Activated CD4-positive, alpha-beta T cell treated with anti-CD3 and anti-CD28 coated beads, Interleukin-2, amount 50 U/mL, for 48 hours (primary cell): ENCODE results near the gene PLA2G4E.

Experiments
- DNase-seq, 2 experiments: peaks; one replicate each; pipeline ENCODE4 v3.0.0-alpha.2; 2020

PLA2G4E gene

DNA sequence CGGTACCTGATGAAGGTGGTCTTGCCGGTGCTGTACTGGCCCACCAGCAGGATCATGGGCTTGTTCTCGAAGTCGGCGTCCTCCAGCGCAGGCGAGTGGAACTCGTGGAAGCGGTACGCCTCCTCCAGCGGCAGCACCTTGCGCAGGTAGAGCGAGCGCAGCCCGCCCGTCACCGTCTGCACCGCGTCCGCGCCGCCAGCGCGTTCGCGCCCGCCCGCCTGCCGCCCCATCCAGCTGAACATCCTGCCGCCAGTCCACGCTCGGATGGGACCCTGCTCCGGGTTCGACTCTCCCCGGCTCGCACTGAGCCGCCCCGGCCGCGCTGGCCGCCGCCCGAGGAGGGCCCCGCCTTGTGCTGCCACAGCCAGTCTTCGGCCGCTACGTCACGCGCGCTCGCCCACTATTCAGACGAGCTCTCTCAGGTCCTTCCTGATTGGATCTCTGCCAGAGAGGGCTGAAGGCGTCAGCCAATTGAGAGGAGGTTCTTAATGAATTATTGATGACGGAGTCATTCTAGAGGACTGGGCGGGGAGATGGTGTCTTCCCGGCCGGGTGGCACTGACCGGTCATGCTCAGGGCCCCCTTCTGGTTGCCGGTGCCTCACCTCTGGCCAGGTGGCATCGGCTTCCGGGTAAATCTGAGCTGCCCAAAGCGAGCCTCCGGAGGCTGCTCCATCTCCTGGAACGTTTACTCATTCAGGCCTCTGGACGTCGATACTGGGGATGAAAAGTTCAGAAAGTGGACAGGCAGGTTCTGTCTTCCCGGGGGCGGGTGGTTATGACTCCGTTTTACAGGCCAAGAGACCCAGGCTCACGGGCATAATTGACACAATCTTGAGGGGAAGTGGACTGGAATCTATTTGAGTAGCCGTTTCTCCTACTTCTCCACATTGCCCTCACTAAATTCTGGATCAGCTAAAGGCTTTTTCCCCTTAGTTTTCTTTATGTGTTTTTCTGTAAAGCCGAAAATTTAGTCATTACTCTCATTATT, 48.3 kb downstream of the PLA2G4E start, which contains the start of gene EHD4:
Gene EHD4, minus strand, starts transcription at position 305 of the 990 bp plus-strand sequence. Its CDS starts 63 bp downstream, at position 242.
- peak; percentile 94 to 96 for DNase-seq

DNA sequence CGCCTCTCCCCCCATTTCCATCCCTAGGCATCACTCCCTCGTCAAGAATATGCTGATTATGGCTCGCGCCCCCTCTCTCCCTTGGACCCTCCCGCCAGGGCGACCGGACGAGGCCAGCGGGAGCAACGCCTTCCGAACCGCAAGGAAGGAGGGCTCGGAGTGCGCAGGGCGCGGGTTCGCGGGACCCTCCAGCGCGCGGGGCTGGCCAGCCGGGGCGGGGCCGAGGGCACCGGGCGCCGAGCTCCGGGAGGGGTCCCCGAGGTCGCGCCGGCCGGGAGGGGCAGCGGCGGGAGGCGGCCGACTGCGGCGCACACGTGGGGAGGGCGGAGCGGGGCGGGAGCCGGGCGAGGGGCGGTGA, 49.0 kb downstream of the PLA2G4E start:
- DNase-seq, result no peak

DNA sequence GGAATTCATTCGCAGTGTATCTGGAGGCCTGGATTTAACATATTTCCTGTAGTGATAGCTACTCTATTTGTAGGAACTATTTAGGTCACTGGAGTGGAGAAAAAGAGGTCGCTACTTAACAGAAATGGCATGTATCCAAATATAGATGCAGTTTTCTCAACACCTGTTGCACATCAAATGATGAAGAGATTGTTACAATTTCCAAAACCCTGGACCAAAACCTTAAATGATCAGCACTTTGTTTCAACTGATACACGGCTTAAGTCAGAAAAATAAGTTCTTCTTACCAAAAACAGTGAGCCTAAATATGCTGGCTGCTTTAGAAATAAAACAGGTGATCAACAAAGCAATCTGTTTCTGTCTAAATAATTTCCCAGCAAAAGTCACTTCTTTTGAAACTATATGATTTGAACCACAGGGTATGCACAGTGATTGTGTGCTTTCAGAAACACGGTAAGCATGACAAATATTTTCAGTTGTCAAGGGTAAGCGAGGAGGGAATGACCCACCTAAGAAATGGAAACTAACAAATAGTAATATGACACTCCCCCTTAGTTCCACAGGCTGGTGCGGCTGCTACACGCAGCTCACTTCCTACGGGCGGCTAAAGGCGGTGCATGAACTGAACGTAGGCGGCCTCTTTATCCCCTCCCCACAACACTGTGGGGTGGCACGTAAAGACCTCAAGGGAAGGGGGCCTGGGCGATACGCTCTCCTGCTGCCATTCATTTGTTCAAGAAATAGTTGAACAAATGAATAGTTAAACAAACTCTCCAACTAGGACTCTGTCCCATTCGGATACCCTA, 49.5 kb downstream of the PLA2G4E start:
- peak; percentile 78 to 84 for DNase-seq

DNA sequence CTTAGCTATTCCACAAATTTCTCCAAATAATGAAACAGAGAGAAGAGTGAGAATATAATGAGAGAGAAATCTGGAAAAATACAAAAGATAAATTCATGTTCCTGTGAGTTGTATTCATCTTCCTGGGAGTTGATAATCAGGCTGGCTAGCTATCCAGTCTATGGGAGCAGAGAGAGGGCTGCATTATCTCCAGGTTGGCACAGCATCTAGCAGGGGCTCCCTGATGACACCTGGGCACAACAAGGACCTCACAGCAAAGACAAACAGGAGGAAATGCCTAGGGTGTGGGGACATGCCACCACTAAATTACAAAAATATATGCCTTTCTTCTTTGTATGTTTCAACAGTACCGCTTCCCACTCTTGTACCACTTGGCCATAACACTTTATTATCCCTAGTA, 50.4 kb downstream of the PLA2G4E start:
- DNase-seq, result no peak

DNA sequence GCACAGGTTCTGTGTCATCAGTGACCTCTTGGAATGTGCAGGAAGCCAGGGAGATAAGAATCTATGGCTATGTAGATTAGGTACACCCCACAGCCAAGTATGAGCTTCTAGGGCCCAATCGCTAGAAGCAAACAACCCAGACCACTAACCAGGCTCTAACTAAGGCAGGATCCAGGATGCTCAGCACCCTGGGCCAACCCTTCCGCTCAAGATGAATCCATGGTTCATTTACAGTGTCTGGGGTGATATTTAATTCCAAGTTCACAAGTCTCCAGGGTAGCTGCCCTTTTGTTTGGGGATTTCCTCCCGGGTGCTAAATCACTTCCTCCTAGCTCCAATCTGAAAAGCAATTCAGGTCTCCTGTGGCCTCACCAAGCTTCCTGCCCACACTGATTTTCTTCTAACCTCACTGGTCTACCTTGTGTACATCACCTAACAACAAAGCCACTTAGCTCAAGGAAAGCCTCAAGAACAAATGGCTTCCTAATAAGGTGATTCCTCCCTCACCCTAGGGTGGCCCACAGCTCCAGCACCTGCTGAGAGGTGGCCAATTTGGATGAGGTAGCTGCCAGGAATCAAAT, 50.9 kb downstream of the PLA2G4E start:
- DNase-seq, result peak; percentile 25 to 30

DNA sequence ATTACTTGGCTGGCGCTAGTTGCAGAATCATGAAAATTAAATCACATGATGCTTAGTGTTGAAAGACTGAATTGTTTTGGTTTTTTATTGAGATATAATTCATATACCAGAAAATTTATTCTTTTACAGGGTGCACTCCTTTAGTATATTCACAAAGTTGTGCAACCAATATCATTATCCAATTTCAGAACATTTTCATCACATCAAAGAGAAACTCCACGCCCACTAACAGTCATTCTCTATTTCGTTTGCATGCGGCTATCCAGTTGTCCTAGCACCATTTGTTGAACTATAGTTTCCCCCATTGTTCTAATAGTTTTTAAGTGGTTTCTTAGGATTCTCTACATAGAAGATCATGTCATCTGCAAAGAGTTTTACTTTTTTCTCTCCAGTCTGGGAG, 52.1 kb downstream of the PLA2G4E start:
- DNase-seq, result no peak

DNA sequence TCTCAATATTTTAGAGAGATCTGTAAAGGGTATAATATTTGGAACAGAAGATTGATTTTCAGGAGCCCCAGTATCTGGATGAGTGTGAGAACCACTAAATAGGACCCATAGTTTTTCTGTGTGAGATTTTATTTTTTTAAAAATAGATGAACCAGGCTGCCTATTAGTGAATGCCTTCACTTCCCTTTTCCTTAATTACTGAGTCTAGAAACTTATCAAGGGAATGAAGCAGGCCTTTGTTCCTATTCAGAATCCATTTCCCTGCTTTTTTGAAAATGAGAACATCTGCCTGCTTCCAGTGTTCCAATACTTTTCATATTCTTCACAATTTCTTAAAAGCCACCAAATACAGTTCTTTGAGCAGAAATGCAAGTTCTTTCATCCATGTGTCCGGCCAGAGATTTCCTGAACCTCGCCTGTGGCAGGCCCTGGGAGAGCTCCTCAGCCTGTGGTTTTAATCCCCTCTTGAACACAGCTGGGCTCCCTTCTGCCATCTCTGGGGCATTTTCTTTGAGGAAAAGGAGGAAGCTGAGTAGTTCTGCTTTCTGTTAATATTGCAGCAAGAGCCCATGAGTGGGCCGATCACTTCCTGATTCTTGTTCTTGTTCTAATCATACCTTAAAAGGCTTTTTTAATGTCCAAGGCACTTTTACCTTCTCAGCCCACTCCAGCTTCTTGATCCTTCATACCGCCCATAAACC, 53.2 kb downstream of the PLA2G4E start:
- DNase-seq, result no peak

DNA sequence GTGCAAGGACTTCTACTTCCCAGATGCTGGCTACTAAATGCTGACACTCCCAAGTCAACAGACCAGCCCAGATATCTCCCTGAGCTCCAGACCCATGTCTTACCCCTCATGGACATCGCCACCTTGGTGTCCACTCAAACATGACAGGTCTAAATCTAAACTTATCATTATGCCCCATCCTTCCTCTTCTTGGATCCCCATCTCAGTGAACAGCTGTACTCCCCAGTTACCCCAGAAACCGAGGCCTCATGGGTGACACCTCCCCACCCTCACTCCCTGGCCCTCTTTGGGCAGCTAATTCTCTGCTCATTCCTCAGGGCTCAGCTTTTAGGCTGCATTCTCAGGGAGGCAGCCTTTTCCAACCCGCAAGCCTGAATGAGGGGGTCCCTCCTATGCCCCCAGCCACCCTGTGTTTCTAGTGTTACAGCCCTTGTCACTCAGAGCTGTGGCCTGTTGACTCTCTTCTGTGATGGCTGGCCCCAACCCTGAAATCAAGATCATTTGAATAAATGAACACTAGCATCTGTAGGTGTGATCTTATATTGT, 53.8 kb downstream of the PLA2G4E start:
- no peak for DNase-seq

DNA sequence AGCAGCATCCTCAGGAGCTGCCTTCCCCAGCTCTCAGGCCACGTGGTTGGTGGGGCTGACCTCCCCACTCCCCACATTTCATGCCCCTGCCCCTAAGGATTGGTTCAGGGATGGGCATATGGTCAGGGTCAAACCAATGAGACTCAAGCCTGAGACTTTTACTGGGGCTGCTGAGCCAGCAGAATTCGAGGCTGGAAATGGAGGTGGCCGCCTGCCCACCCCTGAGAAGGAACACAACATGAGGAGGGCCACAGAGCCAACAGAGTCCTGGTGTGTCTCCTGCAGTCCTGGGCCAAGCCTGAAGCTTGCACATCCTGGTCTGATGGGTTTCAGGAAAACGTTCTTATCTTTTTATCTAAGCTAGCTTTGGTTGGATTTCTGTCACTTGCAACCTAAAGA, 54.4 kb downstream of the PLA2G4E start:
- DNase-seq, result no peak

DNA sequence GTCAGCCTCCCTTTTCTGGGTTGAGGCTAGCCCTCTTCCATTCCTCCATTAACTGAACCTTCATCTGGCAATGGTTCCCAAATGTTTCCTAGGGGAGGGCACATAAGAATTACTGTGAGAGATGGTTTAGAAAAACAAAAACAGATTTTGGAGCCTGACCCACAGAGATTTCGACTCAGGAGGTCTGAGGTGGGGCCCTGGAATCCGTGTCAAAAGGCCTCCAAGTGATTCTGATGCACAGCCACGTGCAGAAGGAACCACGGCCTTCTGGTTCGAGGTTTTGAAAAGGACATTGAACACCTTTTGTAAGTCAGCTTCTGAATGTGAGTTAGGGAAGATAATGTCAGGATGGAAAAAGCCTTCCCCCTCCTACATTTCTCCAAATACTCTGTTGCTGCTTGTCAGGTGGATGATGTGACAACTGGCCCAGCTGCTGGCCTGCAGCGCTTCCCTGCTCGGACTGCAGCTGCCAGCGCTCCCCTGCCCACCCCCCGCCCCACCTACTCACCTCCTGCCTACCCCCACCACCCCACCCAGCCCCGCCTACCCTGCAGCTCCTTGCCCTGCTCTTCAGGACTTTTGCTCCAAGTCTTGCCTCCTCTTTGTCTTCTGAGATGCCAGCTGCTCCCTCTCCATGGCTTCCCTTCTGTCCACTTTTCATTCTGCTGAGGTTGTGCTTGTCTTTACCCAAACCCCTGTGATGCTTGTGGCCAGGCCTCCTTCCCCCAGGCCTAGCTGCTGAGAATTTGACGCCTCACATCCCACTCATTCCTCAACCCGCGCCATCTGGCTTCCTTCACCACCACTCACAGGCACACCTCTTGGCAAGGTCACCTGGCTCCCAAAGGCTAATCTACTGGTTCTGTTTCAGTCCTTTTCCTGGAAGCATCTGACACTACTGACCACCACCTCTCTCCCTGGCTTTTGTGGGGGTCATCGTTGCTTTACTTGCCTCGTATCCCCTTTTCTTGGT, 55.1 kb downstream of the PLA2G4E start:
- no peak for DNase-seq

DNA sequence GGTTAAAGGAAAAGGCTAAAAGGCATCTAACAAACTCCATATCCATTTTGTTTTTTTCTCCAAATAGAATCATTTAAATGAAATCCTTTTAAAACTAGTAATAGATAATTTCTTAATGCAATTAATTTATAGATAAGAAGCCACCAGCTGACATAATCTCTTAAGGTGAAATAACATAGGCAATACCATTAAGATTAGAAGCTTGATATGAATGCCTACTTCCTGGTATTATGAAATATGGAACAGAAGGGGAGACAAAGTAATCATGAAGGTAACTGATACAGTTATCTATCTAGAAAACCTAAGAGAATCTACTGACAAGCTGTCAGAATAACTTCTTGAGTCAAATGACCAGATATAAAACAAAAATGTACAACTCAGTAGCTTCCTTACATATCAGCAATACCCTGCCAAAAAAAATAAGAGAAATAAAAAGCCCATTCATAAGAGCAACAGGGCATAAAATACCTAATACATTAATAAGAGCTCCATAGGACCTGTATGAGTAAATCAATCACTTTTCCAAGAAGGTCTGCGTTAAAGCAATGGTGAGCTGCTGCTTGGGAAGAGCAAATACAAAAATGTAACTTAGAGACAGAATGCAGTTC, 59.1 kb downstream of the PLA2G4E start:
- DNase-seq, result no peak

DNA sequence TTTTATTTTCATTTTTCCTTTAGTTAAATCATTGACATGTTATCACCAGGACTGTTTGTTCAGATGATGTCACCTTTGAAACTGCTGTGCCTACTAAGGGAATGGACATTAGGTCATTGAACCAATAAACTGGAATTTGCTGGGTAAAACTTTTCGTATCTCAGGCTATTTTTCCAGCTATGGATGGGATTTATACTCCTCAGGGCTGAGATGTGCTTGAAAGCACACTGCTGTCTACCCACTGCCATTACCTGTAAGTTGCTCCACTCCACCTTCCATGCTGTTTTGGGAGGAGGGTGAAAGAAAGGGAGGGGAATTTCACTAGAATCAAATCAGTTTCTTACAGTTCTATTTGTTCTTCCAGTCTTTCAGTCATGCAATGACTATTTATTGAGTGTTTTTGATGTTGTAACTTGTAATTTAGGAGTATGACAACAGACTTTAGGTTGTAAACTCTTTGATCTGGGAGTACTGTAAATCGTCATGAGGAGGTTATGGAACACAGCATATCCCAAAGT, 59.8 kb downstream of the PLA2G4E start:
- no peak for DNase-seq

DNA sequence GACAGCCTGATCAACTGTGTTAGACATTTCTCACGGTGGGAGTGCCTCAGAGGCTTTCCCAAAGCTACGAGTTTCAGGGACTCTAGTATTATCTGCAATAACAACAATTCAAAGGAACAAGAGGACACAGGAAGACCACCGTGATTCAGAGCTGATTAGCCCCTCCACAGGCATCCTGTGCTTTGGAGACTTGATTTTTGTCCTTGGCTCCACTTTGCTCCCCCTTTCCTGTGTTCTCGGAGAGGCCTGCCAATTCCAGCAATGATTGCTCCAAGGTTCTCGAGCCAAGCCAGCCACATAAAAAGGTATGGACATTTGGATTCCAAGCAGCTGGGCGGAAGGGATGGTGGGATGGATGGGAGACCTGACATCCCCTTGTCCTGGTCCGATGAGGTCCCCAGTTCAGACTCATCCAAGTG, 62.8 kb downstream of the PLA2G4E start:
- DNase-seq, result no peak

DNA sequence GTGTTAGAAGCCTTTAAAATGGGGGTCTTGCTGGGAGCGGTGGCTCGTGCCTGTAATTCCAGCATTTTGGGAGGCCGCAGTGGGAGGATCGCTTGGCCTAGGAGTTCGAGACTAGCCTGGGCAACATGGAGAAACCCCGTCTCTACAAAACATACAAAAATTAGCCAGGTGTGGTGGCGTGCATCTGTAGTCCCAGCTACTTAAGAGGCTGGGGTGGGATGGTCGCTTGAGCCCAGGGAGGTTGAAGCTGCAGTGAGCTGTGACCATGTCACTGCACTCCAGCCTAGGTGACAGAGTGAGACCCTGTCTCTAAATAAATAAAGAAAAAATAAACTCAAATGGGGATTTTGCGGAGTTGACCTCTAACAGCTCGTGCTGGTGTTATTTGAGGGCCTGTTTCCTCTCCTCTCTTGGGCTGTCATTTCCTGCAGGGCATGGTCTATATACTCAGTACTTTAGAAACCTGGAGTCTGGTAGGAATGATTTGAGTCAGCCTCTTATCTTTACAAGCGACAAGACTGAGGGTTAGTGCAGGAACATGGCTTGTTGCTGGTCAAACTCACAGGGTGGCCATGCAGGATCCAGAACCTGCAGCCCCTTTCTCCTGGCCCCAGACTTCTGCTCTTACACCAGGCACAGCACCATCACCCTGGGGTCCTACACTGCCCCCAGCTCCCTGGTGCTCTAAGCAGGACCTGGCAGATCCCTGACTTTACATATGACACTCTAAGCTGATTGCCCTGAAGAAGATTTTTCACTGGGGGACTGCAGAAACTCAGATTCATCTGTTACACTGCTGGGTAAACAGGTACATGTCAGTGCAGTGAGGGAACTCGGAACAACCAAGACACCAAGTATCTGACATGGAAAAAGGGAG, 63.6 kb downstream of the PLA2G4E start:
- no peak for DNase-seq

DNA sequence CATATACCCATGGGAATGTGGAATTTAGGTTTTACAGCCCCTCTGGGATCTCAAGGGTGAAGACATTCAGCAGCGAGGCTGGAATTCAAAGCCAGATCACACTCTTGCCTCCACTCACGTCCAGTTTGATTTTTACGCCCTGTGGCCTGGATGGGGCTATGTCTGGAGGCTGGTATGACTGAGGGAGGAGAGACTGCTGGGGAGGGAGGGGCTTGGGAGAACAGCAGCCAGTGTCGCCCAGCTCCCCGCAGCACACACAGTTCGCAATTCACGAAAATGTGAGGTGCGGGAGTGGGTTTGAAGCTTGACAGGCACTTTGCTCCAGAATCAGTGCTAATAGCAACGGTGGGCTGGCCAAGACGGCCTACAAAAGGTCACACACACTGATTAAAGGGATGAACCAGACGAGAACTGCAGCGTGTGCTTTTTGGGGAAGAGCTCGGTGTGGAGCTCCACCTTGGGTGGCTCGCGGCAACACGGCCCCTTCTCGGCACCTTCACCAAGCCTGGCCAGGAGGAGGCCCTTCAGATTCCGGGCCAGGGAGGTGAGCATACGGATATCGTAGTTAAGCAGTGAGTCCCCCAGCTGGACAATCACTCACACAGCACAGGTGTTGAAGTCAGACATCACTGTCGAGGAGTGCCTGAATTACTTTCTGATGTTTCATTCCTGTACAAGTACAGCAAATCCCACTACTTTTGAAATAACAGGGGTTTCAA, 64.9 kb downstream of the PLA2G4E start:
- DNase-seq, result no peak

DNA sequence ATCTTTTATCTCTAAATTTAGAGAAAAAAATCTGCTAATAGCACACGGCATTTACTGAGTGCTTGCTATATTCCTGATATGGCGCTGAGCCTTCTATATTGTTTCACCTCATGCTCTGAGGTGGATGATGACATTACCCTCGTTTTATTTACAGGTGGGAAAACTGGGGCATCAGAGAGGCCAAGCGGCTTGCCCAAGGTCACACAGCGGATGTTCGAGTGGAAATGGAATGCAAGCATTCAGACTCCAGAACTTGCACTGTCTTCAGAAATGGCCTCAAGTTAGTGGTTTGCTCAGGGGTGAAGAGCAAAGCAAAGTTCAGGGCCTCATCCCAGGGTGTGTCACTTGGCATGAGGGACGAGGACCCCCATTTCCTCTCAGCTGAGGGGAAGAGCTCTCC, 65.7 kb downstream of the PLA2G4E start:
- DNase-seq, result no peak

DNA sequence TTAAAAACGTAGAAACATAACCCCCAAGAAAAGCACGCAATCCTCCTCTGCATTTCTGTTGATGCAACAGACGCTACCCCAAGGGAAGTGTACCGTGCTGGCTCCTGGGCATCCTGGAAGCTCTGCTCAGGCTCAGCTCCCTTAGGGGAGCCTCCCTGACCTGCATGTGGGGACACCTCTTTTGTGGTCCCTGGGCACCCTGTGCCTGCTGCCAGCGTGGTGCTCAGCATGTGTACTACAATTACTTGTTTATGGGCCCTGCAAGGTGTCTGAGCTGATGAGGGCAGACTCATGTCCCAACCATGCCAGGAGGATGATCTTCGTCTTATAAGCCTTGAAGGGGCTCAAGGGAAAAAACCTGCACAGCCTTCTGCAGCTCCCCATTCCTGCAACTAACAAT, 66.8 kb downstream of the PLA2G4E start:
- DNase-seq, result no peak

DNA sequence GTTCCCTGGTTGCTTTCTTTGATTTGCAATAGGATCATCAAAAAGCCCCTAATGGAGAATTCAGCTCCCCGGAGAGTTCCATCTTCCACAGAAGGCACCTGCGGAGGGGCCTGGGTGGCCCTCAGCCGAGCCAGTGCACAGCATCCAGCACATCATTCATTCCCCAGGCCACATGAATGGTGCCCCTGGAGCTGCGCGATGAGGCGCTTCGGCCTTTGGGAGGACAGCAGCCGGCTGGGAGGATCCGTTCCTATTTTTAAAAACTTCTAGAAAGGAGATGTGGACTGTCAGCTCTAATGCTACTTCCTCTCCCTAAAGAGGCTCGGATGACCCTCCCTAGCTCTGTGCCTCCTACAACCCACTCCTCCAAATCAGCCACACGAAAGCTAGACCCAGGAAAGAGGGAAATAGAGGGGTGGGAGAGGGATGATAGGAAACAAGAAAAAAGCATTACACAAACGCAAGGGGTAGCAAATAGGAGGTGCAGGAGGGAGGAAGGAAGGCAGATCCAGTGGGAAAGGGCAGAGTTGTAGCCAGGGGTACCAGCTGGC, 68.8 kb downstream of the PLA2G4E start:
- no peak for DNase-seq
